IPS-18c (cell line): ENCODE measurements around the gene AMPH.

ENCODE experiments used
- H3K4me3 ChIP-seq: 2 replicates; pipeline ENCODE4 v1.7.0; 2013; ENCODE audit warnings: low read depth, mild to moderate bottlenecking, low read length, moderate library complexity; ENCODE audit not compliant: insufficient read depth
- H3K9me3 ChIP-seq: one replicate; pipeline ENCODE4 v1.6.1; 2013; ENCODE audit warnings: mild to moderate bottlenecking, low read length, moderate library complexity; ENCODE audit not compliant: control insufficient read depth, insufficient read depth

The AMPH gene

GRCh38 chr7:38563741-38564140 is 67.4 kb downstream of the AMPH start:
- Histone ChIP-seq H3K4me3 (no peak overlapping the region), H3K9me3 (peaks cover 2% of the 10 kb centered on the region)

- H3K9me3 ChIP-seq: peaks cover 2% of the 10 kb centered on the region
- H3K4me3 ChIP-seq: no peak overlapping the region
Observed at GRCh38 chr7:38561166-38561565, 70.0 kb downstream of the AMPH start.

- no peak overlapping the region for H3K4me3 ChIP-seq
- H3K9me3 ChIP-seq: peaks cover 2% of the 10 kb centered on the region
Observed at GRCh38 chr7:38558761-38559345, 72.3 kb downstream of the AMPH start.

GRCh38 chr7:38554586-38554985 is 76.6 kb downstream of the AMPH start:
- Histone ChIP-seq H3K4me3 (no peak overlapping the region), H3K9me3 (no peaks in the 10 kb centered on the region)

- Histone ChIP-seq H3K4me3 (no peak overlapping the region), H3K9me3 (no peaks in the 10 kb centered on the region)
Observed at GRCh38 chr7:38550836-38551235, 80.3 kb downstream of the AMPH start.

GRCh38 chr7:38548605-38549004 is 82.6 kb downstream of the AMPH start:
- no peaks in the 10 kb centered on the region for H3K9me3 ChIP-seq
- H3K4me3 ChIP-seq: no peak overlapping the region

- Histone ChIP-seq H3K4me3 (no peak overlapping the region), H3K9me3 (no peaks in the 10 kb centered on the region)
Observed at GRCh38 chr7:38546763-38547162, 84.4 kb downstream of the AMPH start.

- Histone ChIP-seq H3K4me3 (no peak overlapping the region), H3K9me3 (no peaks in the 10 kb centered on the region)
Observed at GRCh38 chr7:38545977-38546376, 85.2 kb downstream of the AMPH start.

GRCh38 chr7:38542156-38542555 is 89.0 kb downstream of the AMPH start:
- no peak overlapping the region for H3K4me3 ChIP-seq
- peaks cover 2% of the 10 kb centered on the region for H3K9me3 ChIP-seq

GRCh38 chr7:38541440-38541839 is 89.7 kb downstream of the AMPH start:
- peaks cover 2% of the 10 kb centered on the region for H3K9me3 ChIP-seq
- H3K4me3 ChIP-seq: no peak overlapping the region

GRCh38 chr7:38539477-38540081 is 91.6 kb downstream of the AMPH start:
- peaks cover 2% of the 10 kb centered on the region for H3K9me3 ChIP-seq
- H3K4me3 ChIP-seq: no peak overlapping the region

GRCh38 chr7:38535073-38535472 is 96.1 kb downstream of the AMPH start:
- Histone ChIP-seq H3K4me3 (no peak overlapping the region), H3K9me3 (no peaks in the 10 kb centered on the region)

GRCh38 chr7:38525857-38526256 is 105.3 kb downstream of the AMPH start:
- Histone ChIP-seq H3K4me3 (no peak overlapping the region), H3K9me3 (no peaks in the 10 kb centered on the region)

- Histone ChIP-seq H3K9me3 (no peaks in the 10 kb centered on the region), H3K4me3 (no peak overlapping the region)
Observed at GRCh38 chr7:38524786-38525185, 106.4 kb downstream of the AMPH start.

- H3K4me3 ChIP-seq: no peak overlapping the region
- no peaks in the 10 kb centered on the region for H3K9me3 ChIP-seq
Observed at GRCh38 chr7:38520741-38521140, 110.4 kb downstream of the AMPH start.

- H3K4me3 ChIP-seq: no peak overlapping the region
- no peaks in the 10 kb centered on the region for H3K9me3 ChIP-seq
Observed at GRCh38 chr7:38518541-38518940, 112.6 kb downstream of the AMPH start.

- Histone ChIP-seq H3K4me3 (no peak overlapping the region), H3K9me3 (no peaks in the 10 kb centered on the region)
Observed at GRCh38 chr7:38512704-38513103, 118.5 kb downstream of the AMPH start.

- no peaks in the 10 kb centered on the region for H3K9me3 ChIP-seq
- H3K4me3 ChIP-seq: no peak overlapping the region
Observed at GRCh38 chr7:38512291-38512690, 118.9 kb downstream of the AMPH start.

- no peaks in the 10 kb centered on the region for H3K9me3 ChIP-seq
- no peak overlapping the region for H3K4me3 ChIP-seq
Observed at GRCh38 chr7:38507384-38507783, 123.8 kb downstream of the AMPH start.
